Mesodermal cell (in vitro differentiated cells): ENCODE measurements around the gene CIAO2A.

Experiments
- H3K27ac ChIP-seq: 2 replicates; pipeline ENCODE4 v1.7.0; 2013; ENCODE audit warnings: mild to moderate bottlenecking, low read depth, low read length, moderate library complexity; ENCODE audit not compliant: severe bottlenecking
- H3K36me3 ChIP-seq: 2 replicates; pipeline ENCODE4 v1.7.1; 2013; ENCODE audit warnings: mild to moderate bottlenecking, low read length, moderate library complexity; ENCODE audit not compliant: control insufficient read depth, insufficient read depth
- H3K4me1 ChIP-seq: one replicate; pipeline ENCODE4 v1.7.1; 2013; ENCODE audit warnings: mild to moderate bottlenecking, low read length; ENCODE audit not compliant: insufficient read depth, control insufficient read depth, poor library complexity, severe bottlenecking
- H3K4me3 ChIP-seq: 2 replicates; pipeline ENCODE4 v1.7.0; 2013; ENCODE audit warnings: low read length, control low read depth, mild to moderate bottlenecking; ENCODE audit not compliant: insufficient read depth, poor library complexity, severe bottlenecking; ENCODE audit errors: extremely low read depth
- H3K9me3 ChIP-seq: 2 replicates; pipeline ENCODE4 v1.7.1; 2013; ENCODE audit warnings: mild to moderate bottlenecking, low read length, moderate library complexity; ENCODE audit not compliant: control insufficient read depth
- WGBS, 2 experiments: methylation state at CpG; one replicate each; pipeline ENCODE4 v1.1.5; 2013; ENCODE audit warnings: missing lambda C conversion rate in 2 of 2; ENCODE audit not compliant: insufficient coverage in 2 of 2; 5-methylcytosine and 5-hydroxymethylcytosine counted together

The CIAO2A gene

GRCh38 chr15:64052925-64053491 is 40.6 kb downstream of the CIAO2A start:
- Histone ChIP-seq H3K4me1 (peaks cover 8% of the 10 kb centered on the region), H3K36me3 (no peaks in the 10 kb centered on the region), H3K4me3 (no peak overlapping the region), H3K27ac (no peak overlapping the region), H3K9me3 (no peaks in the 10 kb centered on the region)
- WGBS, 2 experiments = 85 to 96% methylated on average over 4 to 5 of the region's 5 CpGs

DNA sequence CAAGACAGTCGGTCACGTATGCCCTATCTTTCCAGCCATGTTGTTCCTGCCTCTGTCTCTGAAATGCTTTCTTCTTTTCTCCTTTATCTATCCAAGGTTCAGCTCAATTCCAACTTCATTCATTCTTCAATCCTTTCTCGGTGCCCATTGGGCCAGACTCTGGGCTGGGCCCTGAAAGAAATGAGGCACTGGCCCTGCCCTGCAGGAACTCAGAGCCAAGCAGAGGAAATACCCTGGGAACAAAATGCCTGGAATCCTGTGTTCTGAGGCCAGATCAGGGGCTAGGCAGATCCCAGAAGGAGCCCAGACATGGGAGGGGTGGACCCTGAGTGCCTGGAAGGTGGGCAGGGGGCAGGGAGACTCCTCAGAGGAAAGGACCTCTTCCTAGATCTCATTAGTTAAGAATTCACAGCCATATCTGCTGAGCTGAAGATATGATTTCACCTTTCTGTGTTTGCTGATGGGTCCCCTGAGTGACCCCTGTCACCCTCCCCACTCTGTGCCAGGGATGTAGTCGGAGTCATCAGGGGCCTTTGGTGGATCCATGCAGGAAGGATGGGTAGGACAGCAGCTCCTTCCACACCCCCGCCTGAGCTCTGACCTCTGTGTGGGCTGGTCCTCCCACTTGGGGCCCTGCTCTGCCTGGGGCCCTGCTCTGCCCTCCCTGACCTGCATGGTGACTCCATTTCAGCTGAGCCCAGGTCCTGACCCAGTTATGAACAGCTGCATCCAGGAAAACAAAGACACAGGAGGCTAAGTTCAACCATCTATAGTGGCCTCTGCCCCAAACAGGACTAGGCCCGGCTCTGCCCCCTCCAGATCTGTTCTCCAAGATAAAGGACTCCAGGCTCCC is 42.0 kb downstream of the CIAO2A start:
- Histone ChIP-seq H3K4me1 (peaks cover 8% of the 10 kb centered on the region), H3K9me3 (no peaks in the 10 kb centered on the region), H3K4me3 (no peak overlapping the region), H3K27ac (peak overlapping the region; percentile 53), H3K36me3 (no peaks in the 10 kb centered on the region)
- 86 to 90% methylated on average over 1 to 5 of the region's 6 CpGs for WGBS, 2 experiments

GRCh38 chr15:64051093-64051402 is 42.6 kb downstream of the CIAO2A start:
- 100% methylated on average over 1 to 2 of the region's 2 CpGs for WGBS, 2 experiments
- H3K36me3 ChIP-seq = no peaks in the 10 kb centered on the region
- H3K4me3 ChIP-seq = no peak overlapping the region
- peaks cover 8% of the 10 kb centered on the region for H3K4me1 ChIP-seq
- H3K27ac ChIP-seq = peak overlapping the region; percentile 53
- H3K9me3 ChIP-seq = no peaks in the 10 kb centered on the region

GRCh38 chr15:64050281-64051092 is 43.2 kb downstream of the CIAO2A start:
- H3K36me3 ChIP-seq = no peaks in the 10 kb centered on the region
- no peak overlapping the region for H3K4me3 ChIP-seq
- peaks cover 8% of the 10 kb centered on the region for H3K4me1 ChIP-seq
- H3K9me3 ChIP-seq = no peaks in the 10 kb centered on the region
- no peak overlapping the region for H3K27ac ChIP-seq
- 91% methylated on average over 5 to 6 of the region's 8 CpGs for WGBS, 2 experiments

DNA sequence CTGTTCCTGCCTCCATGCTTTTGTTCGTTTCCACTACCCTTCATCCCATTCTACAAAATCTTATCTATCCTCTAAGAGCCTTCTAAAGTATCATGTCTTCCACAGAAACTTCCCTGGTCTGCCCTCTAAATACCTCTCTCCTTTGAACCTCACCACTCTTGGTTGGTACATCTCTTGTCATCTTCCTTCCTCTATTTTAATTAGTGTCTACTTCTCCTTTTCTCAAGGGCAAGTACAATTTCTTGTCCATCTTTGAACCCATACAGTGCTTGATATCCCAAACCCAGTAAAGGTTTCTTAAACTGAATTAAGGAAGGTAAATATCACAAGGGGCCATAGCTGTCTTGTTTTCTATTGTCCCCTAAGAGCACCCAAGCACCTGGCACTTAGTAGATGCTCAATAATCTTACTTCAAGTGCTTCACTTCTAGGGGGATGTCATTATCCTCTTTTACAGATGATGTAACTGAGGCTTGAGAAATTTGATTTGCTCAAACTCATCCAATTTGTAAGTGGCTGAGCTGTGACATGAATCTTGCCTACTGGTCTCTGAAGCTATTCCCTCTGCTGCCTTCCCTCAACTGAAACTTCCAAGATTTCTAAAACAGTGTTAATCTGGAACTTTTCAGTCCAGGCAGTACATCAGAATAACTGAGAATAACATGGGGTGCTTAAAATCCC is 44.7 kb downstream of the CIAO2A start:
- Histone ChIP-seq H3K4me3 (no peak overlapping the region), H3K27ac (no peak overlapping the region), H3K9me3 (no peaks in the 10 kb centered on the region), H3K4me1 (peaks cover 8% of the 10 kb centered on the region), H3K36me3 (no peaks in the 10 kb centered on the region)
- 88 to 100% methylated on average over 1 of the region's 1 CpG for WGBS, 2 experiments

DNA sequence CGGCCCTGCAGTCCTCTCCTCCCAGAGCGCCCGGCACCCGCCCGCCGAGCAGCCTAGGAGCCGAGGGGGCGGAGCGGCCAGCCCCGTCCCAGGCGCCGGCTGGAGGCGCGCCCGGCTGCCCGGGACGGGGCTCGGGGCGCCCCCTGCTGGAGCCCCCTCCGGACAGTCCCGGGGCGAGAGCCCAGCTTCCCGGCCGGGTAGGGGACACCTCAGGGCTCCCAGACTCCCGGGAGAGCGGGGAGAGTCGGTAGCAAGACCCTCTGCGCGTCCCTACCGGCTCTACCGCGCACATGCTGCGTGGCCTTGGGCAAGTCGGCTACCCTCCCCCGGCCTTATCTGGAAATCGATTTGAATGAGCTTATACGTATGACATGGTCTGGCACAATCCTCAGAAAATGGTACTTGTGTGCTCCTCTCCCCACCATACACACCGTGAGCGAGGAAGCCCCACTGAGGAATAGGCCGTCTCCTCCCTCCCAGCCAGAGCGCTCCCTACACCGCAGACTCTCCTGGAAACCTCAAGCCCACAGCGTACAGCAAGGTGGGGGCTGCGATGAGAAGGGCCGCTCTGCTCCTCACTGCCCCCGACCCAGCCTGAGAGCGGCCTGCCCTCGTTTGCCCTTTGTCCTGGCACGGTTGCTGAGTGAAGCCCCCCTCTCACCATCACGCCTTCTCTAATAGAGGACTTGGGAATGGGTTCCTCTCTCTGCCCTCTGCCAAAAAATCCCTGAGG is 47.1 kb downstream of the CIAO2A start, which contains the start of gene DAPK2:
TSS of gene DAPK2 (minus strand) at position 65 of the 733 bp plus-strand sequence. CDS start 6,224 bp downstream, outside the sequence.
- H3K9me3 ChIP-seq = no peaks in the 10 kb centered on the region
- peak within 1 kb of the TSS; percentile 33 for H3K4me3 ChIP-seq
- H3K27ac ChIP-seq = no peak within 1 kb of the TSS
- 10 to 17% methylated on average over 30 to 41 of the region's 50 CpGs for WGBS, 2 experiments
- H3K4me1 ChIP-seq = peaks cover 8% of the 10 kb centered on the region
- no peaks in the 10 kb centered on the region for H3K36me3 ChIP-seq

- no peak overlapping the region for H3K27ac ChIP-seq
- H3K4me1 ChIP-seq = peaks cover 8% of the 10 kb centered on the region
- H3K36me3 ChIP-seq = no peaks in the 10 kb centered on the region
- 12 to 18% methylated on average over 29 to 54 of the region's 76 CpGs for WGBS, 2 experiments
- H3K9me3 ChIP-seq = no peaks in the 10 kb centered on the region
- peak overlapping the region; percentile 33 for H3K4me3 ChIP-seq
Observed at GRCh38 chr15:64045774-64046420, 47.7 kb downstream of the CIAO2A start.

DNA sequence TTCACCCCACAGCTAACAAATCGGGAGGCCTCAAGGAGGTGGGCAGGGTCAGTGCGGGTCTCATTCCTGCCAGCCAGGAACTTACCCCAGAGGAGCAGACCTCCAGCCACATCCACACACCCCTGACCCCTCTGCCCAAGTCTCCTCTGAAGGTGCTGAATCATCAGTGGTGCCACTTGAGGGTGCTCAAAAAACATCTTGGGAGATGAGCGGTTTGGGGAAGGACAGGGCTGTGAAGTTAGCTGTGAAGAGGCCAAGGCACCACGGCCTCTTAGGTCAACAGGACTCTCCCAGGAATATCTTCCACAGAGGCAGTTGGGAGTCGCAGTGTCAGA is 48.6 kb downstream of the CIAO2A start:
- Histone ChIP-seq H3K27ac (no peak overlapping the region), H3K4me1 (peaks cover under 1% of the 10 kb centered on the region), H3K9me3 (no peaks in the 10 kb centered on the region), H3K4me3 (no peak overlapping the region), H3K36me3 (no peaks in the 10 kb centered on the region)
- WGBS, 2 experiments = 83 to 96% methylated on average over 3 to 4 of the region's 5 CpGs

DNA sequence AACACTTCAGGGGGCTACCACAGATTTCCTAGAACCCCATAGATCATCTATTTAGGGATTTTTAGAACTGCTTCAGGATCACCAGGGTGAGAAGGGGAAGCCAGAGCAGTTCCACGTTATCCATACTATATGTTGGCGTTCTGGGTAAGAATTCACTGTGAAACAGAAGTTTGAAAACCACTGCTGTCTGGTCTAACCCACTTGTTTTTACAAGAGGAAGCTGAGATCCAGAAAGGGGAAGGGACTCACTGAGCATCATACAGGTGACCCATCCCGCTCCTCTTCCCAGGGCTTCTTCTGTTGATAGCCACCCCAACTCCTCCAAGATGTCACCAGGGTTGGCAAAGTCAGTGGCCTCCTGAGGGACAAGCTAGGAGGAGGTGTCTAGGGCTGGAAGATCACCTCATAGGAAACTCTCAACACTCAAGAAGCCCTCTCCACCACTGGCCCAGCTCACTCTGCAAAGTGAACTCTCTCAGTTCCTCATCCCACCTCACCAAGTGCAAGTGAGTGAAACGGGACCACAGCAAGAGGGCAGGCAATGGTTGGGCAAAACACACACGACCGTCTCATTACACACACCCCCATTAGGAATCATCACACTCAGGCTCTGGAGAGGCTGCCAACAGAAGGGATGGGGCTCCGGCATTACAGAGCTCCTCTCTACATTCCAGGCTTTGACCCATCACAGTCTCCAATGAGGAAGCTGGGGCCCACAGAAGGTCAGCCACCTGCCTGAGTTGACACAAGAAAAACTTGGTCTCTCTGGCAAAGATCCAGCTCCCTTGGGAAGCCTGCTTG is 49.1 kb downstream of the CIAO2A start:
- H3K9me3 ChIP-seq = no peaks in the 10 kb centered on the region
- no peak overlapping the region for H3K27ac ChIP-seq
- 84 to 98% methylated on average over 6 of the region's 7 CpGs for WGBS, 2 experiments
- H3K4me3 ChIP-seq = no peak overlapping the region
- H3K4me1 ChIP-seq = no peaks in the 10 kb centered on the region
- H3K36me3 ChIP-seq = no peaks in the 10 kb centered on the region
